Kasumi-1 (cell line): Measurements from ENCODE around the gene PCED1B.
"Not testable (repeated sequence)": the region's sequence is repeated elsewhere in the genome, so short reads cannot be mapped to it uniquely, and the experiment has no call there.

Source experiments
- DNase-seq, 2 experiments: peaks; one replicate each; lab custom pipeline; 2025; lab: John Stamatoyannopoulos, UW

PCED1B gene, protein sequence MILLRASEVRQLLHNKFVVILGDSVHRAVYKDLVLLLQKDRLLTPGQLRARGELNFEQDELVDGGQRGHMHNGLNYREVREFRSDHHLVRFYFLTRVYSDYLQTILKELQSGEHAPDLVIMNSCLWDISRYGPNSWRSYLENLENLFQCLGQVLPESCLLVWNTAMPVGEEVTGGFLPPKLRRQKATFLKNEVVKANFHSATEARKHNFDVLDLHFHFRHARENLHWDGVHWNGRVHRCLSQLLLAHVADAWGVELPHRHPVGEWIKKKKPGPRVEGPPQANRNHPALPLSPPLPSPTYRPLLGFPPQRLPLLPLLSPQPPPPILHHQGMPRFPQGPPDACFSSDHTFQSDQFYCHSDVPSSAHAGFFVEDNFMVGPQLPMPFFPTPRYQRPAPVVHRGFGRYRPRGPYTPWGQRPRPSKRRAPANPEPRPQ

DNA sequence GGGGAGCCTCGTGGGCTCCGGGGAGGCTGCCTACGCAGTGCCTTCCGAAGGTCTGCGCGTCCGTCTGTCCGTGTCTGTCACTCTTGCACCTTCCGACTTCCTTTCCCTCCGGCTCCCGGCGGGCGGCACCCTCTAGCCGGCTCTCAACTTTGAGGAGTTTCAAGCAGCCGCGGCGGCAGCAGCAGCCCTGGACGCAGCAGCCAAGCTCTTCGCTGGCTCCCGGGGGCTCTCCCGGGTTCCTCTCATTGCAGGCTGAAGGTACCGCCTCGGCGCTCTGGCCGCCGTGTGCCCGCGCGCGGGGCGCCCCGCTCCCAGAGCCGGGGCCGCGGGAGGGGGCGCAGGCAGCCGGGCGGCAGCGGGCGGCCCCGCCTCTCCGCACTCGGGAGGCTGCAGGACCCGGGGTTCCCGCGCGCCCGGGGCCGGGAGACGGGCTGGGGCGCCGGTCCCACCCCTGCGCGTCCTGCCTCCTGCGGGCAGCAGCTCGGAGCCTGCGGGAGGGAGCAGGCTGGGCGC lies at the start of gene PCED1B, which contains the start of gene AMIGO2:
TSS of gene PCED1B (plus strand) at position 154 of the 513 bp plus-strand sequence. CDS start 155,443 bp downstream, outside the sequence.
TSS of gene AMIGO2 (minus strand) at position 492 of the 513 bp plus-strand sequence. CDS start 957 bp downstream, outside the sequence.
- peak; percentile 32 to 45 for DNase-seq

GRCh38 chr12:47029903-47030302 lies 49.5 kb upstream of the PCED1B start:
- DNase-seq, result no peak

GRCh38 chr12:47032644-47033043 lies 46.8 kb upstream of the PCED1B start:
- DNase-seq, result peak; percentile 77 to 86

- DNase-seq, result no peak
These were observed 46.3 kb upstream of the PCED1B start for GRCh38 chr12:47033081-47033480.

DNA sequence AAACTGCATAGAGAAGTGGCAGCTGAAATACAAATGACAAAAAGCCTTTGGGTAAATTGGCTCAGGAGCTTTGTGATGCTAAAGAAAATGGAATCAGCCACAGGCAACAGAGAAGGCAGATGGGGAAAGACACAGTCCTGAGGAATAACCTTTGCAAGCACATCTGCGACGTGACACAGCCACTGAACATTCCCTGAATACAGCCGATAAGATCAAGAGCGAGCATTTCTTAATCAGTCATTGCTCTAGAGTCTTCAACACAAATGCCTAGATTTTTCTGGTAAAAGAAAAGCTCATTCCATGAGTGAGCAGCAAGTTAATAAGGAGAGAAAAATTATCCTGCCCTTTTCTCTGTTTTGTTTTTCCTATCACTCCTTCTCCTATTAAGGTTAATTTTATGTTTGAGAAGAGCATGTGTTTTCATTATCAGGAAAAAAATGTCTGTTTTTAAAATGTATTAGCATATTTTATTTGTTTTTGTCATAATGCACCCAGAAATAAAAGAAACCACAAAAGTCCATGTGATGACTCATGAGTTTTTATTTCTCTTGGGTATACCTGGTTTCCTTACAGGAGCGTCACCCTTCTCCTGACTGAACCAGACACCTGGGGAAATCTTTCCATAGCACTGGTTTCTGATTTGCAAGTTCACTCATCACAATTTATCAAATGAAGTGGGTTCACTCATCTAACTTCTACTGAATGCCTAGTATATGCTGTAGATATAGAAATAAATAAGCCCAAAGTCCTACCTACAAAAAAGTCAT lies 45.4 kb upstream of the PCED1B start:
- no peak for DNase-seq

DNA sequence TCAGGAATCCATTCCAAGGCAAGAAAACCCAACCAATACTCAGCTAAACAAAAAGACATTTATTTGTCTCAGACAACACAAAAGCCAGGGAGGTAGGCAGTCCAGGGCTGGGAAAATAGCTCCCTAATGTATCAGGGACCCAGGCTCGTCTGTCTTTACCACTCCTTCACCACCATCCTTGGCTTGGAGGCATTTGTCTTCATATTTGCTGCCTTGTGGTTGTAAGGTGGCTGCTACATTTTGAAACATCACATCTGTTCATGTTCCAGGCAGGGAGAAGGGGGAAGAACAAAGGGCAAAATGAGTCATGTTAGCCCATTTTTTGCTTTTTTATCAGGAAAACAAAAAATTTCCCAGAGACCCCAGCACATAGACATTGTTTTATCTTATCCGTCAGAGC lies 44.8 kb upstream of the PCED1B start:
- no peak for DNase-seq

DNA sequence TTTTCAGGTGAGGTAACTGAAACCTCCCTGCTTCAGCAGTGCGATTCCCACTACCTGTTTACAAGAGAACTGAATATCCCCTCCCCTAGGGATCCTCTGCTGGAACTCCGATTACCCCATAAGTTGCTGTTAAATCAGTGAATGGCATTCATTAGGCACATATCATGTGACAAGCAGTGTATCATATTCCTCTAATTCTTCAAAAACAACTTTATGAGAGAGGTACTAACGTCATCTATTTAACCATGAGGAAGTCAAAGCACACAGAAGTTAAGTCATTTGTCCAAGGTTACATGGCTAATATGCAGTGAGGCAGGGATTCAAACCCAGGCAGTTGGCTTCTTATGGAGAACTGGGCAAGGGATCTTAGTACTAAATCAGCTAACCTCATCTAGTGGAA lies 43.9 kb upstream of the PCED1B start:
- DNase-seq, result no peak

DNA sequence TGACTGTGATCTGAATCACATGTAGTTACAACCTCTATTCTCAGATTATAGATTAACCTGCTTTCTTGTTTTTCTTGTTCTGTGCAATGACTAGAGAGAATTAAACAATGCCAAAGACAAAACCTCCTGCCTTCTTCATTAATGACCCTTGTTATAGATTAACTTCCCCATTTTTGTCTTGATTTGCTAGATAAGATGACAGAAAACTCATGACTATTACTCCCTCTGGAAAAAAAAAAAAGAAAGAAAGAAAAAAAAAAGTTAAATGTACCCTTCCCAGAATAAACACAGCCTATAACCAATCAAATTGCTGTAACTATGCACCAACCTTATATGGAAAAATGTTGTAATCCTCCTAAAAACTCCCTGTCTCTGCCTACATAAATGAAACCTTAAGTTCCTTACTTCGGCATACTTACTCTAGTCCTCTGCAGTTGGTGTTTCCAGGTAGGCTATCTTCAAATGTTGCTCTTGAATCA lies 41.1 kb upstream of the PCED1B start:
- DNase-seq, result peak in 1 of 2 experiments; percentile 14

- DNase-seq, result no peak
These were observed 40.3 kb upstream of the PCED1B start for GRCh38 chr12:47039079-47039478.

DNA sequence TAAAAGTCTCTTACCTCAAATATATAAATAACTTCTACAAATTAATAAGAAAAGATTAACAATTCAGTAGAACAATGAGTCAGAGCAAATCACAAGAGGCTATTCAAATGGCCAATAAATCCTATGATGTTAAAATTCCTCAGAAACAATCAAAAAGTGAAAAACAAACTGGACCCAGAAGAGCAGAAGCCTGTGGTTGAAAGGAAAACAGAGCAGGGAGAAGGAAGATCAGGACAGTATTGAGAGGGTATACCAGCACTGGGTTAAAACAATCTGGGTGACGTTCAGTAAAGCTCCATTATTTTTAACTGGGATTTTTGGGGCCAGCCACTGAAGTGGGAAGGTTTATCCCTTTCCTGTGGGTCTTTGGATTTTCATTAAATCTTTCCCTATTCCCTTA lies 39.7 kb upstream of the PCED1B start:
- DNase-seq, result no peak

- no peak for DNase-seq
These were observed 38.1 kb upstream of the PCED1B start for GRCh38 chr12:47041327-47041726.

DNA sequence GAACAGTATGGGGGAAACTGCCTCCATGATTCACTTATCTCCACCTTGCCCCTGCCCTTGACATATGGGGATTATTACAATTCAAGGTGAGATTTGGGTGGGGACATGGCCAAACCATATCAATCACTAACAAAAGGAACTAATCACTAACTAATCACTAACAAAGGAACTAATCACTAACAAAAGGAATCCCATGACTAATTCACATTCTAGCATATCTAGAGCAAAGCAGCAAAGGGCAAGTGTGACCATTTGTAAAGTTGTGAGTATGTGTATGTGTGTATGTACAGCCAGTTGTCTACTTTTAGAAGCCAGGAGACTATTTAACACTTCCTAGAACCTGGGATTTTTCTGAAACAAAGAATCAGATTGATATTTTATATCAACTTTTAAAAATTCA lies 30.9 kb upstream of the PCED1B start:
- DNase-seq, result no peak

- not testable (repeated sequence) for DNase-seq
These were observed 28.1 kb upstream of the PCED1B start for GRCh38 chr12:47051291-47051690.

DNA sequence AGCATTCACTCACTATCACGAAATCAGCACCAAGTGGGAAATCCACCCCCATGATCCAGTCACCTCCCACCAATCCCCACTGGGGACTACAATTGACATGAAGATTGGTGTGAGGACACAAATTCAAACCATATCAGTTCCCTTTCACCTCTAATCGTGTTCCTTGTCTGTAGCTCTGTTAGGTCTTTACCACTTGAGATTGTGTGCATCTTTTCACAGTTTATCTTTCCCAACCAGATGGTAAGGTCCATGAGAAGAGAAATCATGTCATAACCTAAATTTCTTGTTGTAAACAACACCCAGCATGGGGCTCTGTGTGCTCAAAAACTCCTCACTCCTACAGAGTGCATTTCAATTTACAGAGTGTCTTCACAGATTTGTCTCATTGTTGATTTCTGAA lies 27.1 kb upstream of the PCED1B start:
- DNase-seq, result no peak

GRCh38 chr12:47053961-47054360 lies 25.5 kb upstream of the PCED1B start:
- DNase-seq, result no peak

DNA sequence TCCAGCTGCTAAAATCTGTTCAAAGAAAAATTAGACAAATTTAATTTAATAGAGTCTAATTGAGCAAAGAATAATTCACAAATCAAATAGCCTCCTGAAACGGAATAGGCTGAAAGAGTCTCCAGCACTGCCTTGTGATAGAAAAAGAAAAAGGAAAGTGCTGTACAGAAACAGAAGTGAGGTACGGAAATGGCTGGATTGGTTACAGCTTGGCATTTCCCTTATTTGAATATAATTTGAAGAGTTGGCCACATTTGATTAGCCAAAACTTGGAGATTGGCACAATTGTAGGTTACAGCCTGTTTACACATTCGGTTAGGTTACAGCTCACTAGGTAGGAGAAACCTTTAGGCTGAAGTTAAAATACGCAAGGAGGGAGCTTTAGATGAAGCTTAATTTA lies 24.8 kb upstream of the PCED1B start:
- no peak for DNase-seq

DNA sequence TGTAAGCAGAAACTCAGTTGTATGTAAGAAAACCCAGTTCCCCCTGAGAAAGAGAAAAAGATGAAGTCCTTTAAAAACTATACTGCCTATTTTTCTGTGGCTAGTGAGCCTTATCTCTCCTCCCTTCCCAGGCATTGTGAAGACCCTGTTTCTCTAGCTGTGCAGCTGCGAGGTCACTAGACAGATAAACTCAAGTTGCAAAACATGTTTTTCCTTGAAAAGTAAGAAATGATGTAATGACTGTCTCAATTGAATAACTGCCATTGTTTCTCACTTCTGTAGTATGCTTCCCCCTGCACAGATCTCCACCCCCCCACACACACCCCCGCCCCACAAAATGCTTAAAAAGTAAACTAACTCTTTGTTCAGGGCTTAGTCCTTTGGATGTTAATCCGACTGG lies 23.6 kb upstream of the PCED1B start:
- not testable (repeated sequence) for DNase-seq

DNA sequence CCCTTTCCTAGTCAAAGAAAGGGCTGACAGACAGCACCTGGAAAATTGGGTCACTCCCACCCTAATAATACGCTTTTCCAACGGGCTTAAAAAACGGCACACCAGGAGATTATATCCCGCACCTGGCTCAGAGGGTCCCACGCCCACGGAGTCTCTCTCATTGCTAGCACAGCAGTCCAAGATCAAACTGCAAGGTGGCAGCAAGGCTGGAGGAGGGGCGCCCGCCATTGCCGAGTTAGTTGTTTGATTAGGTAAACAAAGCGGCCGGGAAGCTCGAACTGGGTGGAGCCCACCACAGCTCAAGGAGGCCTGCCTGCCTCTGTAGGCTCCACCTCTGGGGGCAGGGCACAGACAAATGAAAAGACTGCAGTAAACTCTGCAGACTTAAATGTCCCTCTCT lies 22.5 kb upstream of the PCED1B start:
- not testable (repeated sequence) for DNase-seq

DNA sequence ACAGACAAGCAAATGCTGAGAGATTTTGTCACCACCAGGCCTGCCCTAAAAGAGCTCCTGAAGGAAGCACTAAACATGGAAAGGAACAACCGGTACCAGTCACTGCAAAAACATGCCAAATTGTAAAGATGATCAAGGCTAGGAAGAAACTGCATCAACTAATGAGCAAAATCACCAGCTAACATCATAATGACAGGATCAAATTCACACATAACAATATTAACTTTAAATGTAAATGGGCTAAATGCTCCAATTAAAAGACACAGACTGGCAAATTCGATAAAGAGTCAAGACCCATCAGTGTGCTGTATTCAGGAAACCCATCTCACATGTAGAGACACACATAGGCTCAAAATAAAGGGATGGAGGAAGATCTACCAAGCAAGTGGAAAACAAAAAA lies 20.8 kb upstream of the PCED1B start:
- DNase-seq, result not testable (repeated sequence)

GRCh38 chr12:47065546-47065945 lies 13.9 kb upstream of the PCED1B start:
- DNase-seq, result no peak

DNA sequence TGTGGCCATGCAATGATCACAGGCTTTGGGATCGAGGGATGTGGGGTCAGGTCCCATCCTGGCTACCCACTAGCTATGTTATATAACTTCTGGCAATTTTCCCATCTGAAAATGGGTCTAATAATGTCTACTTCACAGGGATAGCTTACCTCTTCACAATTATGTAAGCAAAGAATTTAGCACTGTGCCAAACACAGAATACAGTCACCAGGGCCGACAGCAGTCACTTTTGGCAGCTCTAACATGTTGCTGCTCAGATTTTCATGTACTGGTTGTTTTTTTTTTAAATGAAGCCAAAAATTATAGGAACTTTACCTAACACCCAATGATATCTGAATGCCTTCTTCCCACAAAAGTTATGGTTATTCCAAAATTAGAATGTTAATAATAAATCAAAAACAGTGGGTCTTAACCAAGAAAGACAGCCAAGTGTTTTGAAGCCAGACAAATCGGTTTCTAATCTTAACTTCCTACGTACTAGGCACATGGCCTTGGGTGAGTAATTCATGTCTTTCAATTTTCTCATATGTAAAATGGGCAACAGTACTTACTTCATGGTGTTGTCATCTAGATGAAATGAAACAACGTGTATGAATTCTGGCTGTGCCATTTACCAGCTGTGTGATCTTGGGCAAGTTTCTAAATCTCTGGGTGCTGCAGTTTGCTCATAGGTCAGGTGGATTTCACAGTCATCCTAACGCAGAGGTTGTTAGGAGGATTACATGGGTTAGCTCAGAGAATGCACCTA lies 13.0 kb upstream of the PCED1B start:
- DNase-seq, result no peak

GRCh38 chr12:47067176-47067575 lies 12.2 kb upstream of the PCED1B start:
- DNase-seq, result no peak
